ENCODE measurements around the gene SPACA5. TPM values are rescaled to one million over a fixed set of nuclear protein-coding genes. Genes with fewer than 3 reads are reported as not detected.
"Not testable (repeated sequence)": the region's sequence is repeated elsewhere in the genome, so short reads cannot be mapped to it uniquely, and the experiment has no call there.

The SPACA5 gene
- polyA plus RNA-seq, 1 experiment, result not detected

DNA sequence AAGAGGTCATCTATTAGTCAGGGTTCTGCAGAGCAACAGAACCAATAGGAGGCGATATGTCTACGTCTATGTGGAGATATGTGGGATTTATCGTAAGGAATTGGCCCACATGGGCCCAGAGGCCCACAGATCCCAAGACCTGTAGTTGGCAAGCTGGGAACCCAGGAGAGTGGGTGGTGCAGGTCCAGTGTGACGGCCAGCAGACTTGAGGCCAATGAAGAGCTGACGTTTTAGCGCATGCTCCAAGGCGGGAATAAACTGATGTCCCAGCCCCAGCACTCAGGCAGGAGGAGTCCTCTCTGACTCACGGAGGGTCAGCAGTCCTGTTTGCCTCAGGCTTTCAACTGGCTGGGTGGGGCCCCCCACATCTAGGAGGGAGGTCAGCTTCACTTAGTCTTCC, 21.3 kb downstream of the SPACA5 start:
- CTCF ChIA-PET, result interaction anchor here (0.5 to 2.9 kb wide), 3 partner anchors 174 to 398 kb away, joined by 3 to 26 read pairs (median 15); partner anchors contain the start of gene CFP
- H3K27me3 ChIP-seq (ENCODE audit: control insufficient read depth, insufficient read depth, low read length), result no peaks in the 10 kb centered on the region
- POLR2A ChIA-PET, result no interaction called here
- H3K9me3 ChIP-seq (ENCODE audit: control insufficient read depth, insufficient read depth, low read length), result no peaks in the 10 kb centered on the region
- H3K27ac ChIP-seq (ENCODE audit: low read depth, low read length), result no peak overlapping the region
- H3K4me3 ChIP-seq (ENCODE audit: low read depth, low read length), result no peak overlapping the region
- DNase-seq (ENCODE audit: low read depth, low spot score), result no peak
- no peak for TF ChIP-seq CTCF (IDR thresholded peaks at IDR 0.05; ENCODE audit: low read depth, low read length)

DNA sequence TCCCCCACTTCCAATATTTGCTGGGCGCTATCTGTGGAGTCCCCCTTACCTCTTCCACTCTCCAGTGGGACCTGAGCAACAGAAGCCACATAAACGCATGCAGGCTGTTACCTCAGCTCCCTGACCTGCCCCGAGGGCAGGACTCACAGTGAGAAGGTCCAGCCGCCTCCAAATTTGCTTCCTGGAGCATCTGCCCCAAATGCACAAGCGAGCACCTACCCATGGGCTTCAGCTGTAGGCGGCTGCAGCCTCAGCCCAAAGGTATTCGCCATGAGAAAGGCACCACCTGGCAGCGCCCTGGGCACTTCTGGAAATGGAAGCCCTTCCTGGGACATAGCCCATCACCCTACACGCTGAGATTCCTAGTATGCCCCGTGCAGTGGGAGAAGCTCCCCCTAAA, 23.4 kb downstream of the SPACA5 start:
- CTCF ChIA-PET, result interaction anchor here (0.7 kb wide), 1 partner anchor 464 kb away, joined by 3 read pairs; no protein-coding TSS in a partner anchor
- Histone ChIP-seq H3K4me3 (ENCODE audit: low read depth, low read length) (no peak overlapping the region), H3K9me3 (ENCODE audit: control insufficient read depth, insufficient read depth, low read length) (no peaks in the 10 kb centered on the region), H3K27me3 (ENCODE audit: control insufficient read depth, insufficient read depth, low read length) (no peaks in the 10 kb centered on the region), H3K27ac (ENCODE audit: low read depth, low read length) (no peak overlapping the region)
- no peak for TF ChIP-seq CTCF (IDR thresholded peaks at IDR 0.05; ENCODE audit: low read depth, low read length)
- no peak for DNase-seq (ENCODE audit: low read depth, low spot score)
- POLR2A ChIA-PET, result interaction anchor here (0.7 kb wide), 1 partner anchor 123 kb away, joined by 7 read pairs; no protein-coding TSS in a partner anchor

- DNase-seq (ENCODE audit: low read depth, low spot score); POLR2A ChIA-PET; H3K27ac ChIP-seq (ENCODE audit: low read depth, low read length); CTCF ChIA-PET; H3K9me3 ChIP-seq (ENCODE audit: control insufficient read depth, insufficient read depth, low read length); H3K27me3 ChIP-seq (ENCODE audit: control insufficient read depth, insufficient read depth, low read length); H3K4me3 ChIP-seq (ENCODE audit: low read depth, low read length): not testable (repeated sequence)
These were observed 23.9 kb downstream of the SPACA5 start for GRCh38 chrX:48030641-48031173.

DNA sequence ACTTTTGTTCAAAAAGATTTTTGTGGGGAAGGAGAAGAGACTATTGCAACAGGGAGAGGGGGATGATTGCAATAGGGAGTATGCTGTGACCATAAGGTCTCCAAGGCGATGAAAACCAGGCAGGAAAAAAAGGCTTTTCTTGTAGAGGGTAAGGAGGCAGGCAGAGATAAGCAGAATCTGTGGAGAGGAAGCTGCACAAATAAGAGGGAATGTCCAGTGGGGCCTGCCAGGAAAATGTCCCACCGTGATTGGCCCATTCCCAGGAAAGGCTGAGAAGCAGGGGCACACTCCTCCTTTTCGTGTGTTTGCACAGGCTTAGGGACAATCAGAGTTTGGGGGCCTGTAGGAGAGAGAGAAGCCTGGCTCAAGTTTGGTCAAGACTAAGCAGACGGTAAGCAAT, 29.1 kb downstream of the SPACA5 start:
- Histone ChIP-seq H3K27ac (ENCODE audit: low read depth, low read length) (no peak overlapping the region), H3K9me3 (ENCODE audit: control insufficient read depth, insufficient read depth, low read length) (no peaks in the 10 kb centered on the region), H3K4me3 (ENCODE audit: low read depth, low read length) (no peak overlapping the region), H3K27me3 (ENCODE audit: control insufficient read depth, insufficient read depth, low read length) (no peaks in the 10 kb centered on the region)
- ChIA-PET CTCF (no interaction called here), POLR2A (no interaction called here)
- TF ChIP-seq CTCF (IDR thresholded peaks at IDR 0.05; ENCODE audit: low read depth, low read length), result no peak
- no peak for DNase-seq (ENCODE audit: low read depth, low spot score)

GRCh38 chrX:48043056-48043455, 36.3 kb downstream of the SPACA5 start:
- DNase-seq (ENCODE audit: low read depth, low spot score), result no peak

More at GRCh38 chrX:48043056-48043455, 36.3 kb downstream of the SPACA5 start:
- ChIA-PET CTCF (no interaction called here), POLR2A (no interaction called here)
- TF ChIP-seq CTCF (IDR thresholded peaks at IDR 0.05; ENCODE audit: low read depth, low read length), result no peak
- H3K27ac ChIP-seq (ENCODE audit: low read depth, low read length), result no peak overlapping the region
- H3K9me3 ChIP-seq (ENCODE audit: control insufficient read depth, insufficient read depth, low read length), result no peaks in the 10 kb centered on the region
- no peak overlapping the region for H3K4me3 ChIP-seq (ENCODE audit: low read depth, low read length)
- no peaks in the 10 kb centered on the region for H3K27me3 ChIP-seq (ENCODE audit: control insufficient read depth, insufficient read depth, low read length)

Measured in AG04450 (cell line).